NCI-H146 (cell line): ENCODE measurements around the gene SRD5A3.

Experiments used
- DNase-seq: peaks from one replicate; lab custom pipeline; 2025; lab: John Stamatoyannopoulos, UW

SRD5A3 gene

GRCh38 chr4:55409468-55410171 is 63.6 kb downstream of the SRD5A3 start:
- no peak for DNase-seq

GRCh38 chr4:55410431-55410830 is 64.4 kb downstream of the SRD5A3 start:
- no peak for DNase-seq

GRCh38 chr4:55411621-55412020 is 65.6 kb downstream of the SRD5A3 start:
- DNase-seq = no peak

- DNase-seq = no peak
These were observed 70.1 kb downstream of the SRD5A3 start for GRCh38 chr4:55416176-55416575.
